ENCODE results near the gene THBS4.

The THBS4 gene

DNA sequence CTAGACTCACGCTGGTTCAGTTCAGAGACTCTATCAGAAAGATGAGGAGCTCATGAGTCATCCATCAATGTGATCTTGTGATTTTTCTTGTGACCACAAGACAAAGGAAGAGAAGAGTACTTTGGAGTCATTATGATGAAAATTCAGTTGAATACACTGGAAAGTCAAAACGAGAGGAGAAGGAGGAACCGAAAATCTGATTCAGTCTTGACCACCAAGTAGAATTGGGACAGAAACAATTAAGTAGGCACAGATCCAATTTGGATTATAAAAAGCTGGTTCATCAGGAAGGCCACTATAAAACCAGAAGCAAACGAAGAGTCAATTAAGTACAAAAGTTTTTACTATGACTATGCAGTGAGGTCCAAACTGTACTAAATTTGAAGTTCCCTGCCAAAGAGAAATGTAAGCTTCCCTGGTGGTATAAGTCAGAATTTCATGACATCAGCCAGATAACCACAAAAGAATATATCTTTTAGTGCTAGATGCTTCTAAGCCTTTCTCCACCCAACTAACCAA lies 90.9 kb downstream of the THBS4 start:
- TF ChIP-seq, protein P1, sequence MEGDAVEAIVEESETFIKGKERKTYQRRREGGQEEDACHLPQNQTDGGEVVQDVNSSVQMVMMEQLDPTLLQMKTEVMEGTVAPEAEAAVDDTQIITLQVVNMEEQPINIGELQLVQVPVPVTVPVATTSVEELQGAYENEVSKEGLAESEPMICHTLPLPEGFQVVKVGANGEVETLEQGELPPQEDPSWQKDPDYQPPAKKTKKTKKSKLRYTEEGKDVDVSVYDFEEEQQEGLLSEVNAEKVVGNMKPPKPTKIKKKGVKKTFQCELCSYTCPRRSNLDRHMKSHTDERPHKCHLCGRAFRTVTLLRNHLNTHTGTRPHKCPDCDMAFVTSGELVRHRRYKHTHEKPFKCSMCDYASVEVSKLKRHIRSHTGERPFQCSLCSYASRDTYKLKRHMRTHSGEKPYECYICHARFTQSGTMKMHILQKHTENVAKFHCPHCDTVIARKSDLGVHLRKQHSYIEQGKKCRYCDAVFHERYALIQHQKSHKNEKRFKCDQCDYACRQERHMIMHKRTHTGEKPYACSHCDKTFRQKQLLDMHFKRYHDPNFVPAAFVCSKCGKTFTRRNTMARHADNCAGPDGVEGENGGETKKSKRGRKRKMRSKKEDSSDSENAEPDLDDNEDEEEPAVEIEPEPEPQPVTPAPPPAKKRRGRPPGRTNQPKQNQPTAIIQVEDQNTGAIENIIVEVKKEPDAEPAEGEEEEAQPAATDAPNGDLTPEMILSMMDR (IDR thresholded peaks at IDR 0.05; ENCODE audit: low read depth, low read length): no peak
- no peak overlapping the region for H3K4me3 ChIP-seq (ENCODE audit: low read depth, low read length)

DNA sequence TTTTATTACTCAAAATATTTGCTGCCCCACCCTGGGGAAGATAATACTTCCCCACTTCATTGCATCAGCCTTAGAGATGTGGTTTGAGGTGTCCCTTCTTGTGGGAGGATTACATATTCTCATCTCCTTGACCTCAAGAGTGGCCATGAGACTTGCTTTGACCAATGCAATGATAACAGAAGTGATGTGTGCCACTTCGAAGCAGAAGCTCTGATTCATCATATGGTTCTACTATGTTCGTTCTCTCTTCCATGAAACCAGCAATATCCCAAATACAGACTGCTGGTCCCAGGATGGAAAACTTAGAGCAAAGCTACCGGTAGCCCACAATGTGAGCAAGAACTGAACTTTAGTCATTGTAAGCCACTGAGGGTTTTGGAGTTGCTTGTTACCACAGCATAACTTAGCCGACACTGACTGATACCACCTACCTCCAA lies 92.0 kb downstream of the THBS4 start:
- H3K4me3 ChIP-seq (ENCODE audit: low read depth, low read length): no peak overlapping the region
- TF ChIP-seq, protein P1 (IDR thresholded peaks at IDR 0.05; ENCODE audit: low read depth, low read length): no peak

DNA sequence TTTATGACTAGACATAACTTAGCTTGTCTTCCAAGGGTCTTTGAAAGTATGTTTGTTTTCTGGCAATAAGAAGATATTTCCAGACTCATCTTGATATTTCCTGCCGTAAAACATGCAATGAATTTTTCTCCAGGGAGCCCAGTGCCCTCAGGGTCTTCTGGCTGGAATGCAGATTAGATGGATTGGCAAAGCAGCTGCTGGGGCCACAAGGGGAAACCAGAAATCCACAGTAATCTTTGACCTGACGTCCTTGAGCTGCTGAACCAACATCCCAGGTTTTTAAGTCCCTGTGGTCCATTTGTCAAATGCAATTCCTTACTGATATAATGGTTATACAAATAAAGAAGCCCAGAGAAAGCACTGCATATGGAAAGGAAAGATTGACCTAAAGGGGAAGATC lies 93.0 kb downstream of the THBS4 start:
- TF ChIP-seq, protein P1 (IDR thresholded peaks at IDR 0.05; ENCODE audit: low read depth, low read length): no peak

DNA sequence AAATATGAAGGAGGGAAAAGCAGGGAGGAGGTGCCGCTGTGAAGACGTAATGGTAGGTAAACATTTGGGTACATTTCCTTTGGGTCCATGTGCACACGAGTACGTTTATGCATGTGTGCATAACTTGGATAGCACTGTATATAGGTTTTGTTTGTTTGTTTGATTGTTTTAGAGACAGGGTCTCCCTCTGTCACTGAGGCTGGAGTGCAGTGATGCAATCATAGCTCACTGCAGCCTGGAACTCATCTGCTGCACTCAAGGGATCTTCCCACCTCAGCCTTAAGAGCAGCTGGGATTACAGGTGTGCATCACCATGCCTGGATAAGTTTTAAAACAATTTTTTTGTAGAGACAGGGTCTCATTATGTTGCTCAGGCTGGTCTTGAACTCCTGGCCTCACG lies 94.0 kb downstream of the THBS4 start:
- no peak overlapping the region for H3K4me3 ChIP-seq (ENCODE audit: low read depth, low read length)
- TF ChIP-seq, protein P1 (IDR thresholded peaks at IDR 0.05; ENCODE audit: low read depth, low read length): no peak

More for the DNA sequence above, 93.0 kb downstream of the THBS4 start:
- H3K4me3 ChIP-seq (ENCODE audit: low read depth, low read length): no peak overlapping the region

Data from WI38 (cell line).